Spleen (tissue), 11 donors: Measurements from ENCODE around the gene SNX9. TPM values are rescaled to one million over a fixed set of nuclear protein-coding genes. Genes with fewer than 3 reads are reported as not detected.

ENCODE experiments used
- DNase-seq: peaks from one replicate; pipeline ENCODE4 v3.0.0-alpha.2; 2020
- H3K27ac ChIP-seq, 8 donors: fragments of 200-600 bp; sonication (generic) in 7 of 8; 1 replicate in 4 of 8; 2 replicates in 4 of 8; pipeline versions ENCODE4 v1.5.0 to v1.8.0; 2016 to 2021; ENCODE audit warnings: inconsistent platforms in 4 of 8, mild to moderate bottlenecking in 4 of 8, moderate library complexity in 1 of 8
- H3K27me3 ChIP-seq, 7 donors: fragments of 200-600 bp; sonication (generic) in 6 of 7; replicated peaks in 1 of 7; 1 replicate in 4 of 7; 2 replicates in 3 of 7; pipeline versions ENCODE4 v1.5.0 to v1.8.0; 2016 to 2021; ENCODE audit warnings: inconsistent platforms in 3 of 7, mild to moderate bottlenecking in 1 of 7
- H3K36me3 ChIP-seq, 6 donors: fragments of 200-600 bp; sonication (generic) in 5 of 6; 1 replicate in 4 of 6; 2 replicates in 2 of 6; pipeline versions ENCODE4 v1.5.0 to v1.8.0; 2016 to 2021; ENCODE audit warnings: inconsistent platforms in 2 of 6
- H3K4me1 ChIP-seq, 6 donors: fragments of 200-600 bp; sonication (generic) in 5 of 6; 1 replicate in 3 of 6; 2 replicates in 3 of 6; pipeline versions ENCODE4 v1.5.0 to v1.8.0; 2016 to 2021; ENCODE audit warnings: inconsistent platforms in 3 of 6
- H3K4me3 ChIP-seq, 8 donors: fragments of 200-600 bp; sonication (generic) in 7 of 8; 1 replicate in 4 of 8; 2 replicates in 4 of 8; pipeline versions ENCODE4 v1.5.0 to v1.8.0; 2016 to 2021; ENCODE audit warnings: inconsistent platforms in 4 of 8, mild to moderate bottlenecking in 4 of 8, moderate library complexity in 2 of 8
- H3K9me3 ChIP-seq, 8 donors: fragments of 200-600 bp; sonication (generic) in 7 of 8; 1 replicate in 4 of 8; 2 replicates in 4 of 8; pipeline versions ENCODE4 v1.5.0 to v1.8.0; 2016 to 2021; ENCODE audit warnings: inconsistent platforms in 4 of 8
- CTCF ChIP-seq, 11 experiments: fragments of 200-600 bp in 7 of 11; fragments of 450-650 bp in 4 of 11; sonication (generic) in 4 of 11; IDR thresholded peaks in 8 of 11; conservative IDR thresholded peaks in 3 of 11; 1 replicate in 7 of 11; 2 replicates in 4 of 11; pipeline versions ENCODE4 v1.4.0 to v1.8.0; 2016 to 2021; ENCODE audit warnings: antibody characterized with exemption in 11 of 11, inconsistent platforms in 4 of 11, mild to moderate bottlenecking in 1 of 11
- POLR2A ChIP-seq, 3 donors: fragments of 450-650 bp; IDR thresholded peaks; one replicate each; pipeline ENCODE4 v1.5.1; 2017; ENCODE audit warnings: antibody characterized with exemption in 3 of 3, mild to moderate bottlenecking in 1 of 3
- POLR2AphosphoS5 ChIP-seq, 3 donors: sonication (generic); formaldehyde crosslinking; IDR thresholded peaks; one replicate each; pipeline ENCODE4 v1.5.1; 2017; ENCODE audit warnings: antibody characterized with exemption in 3 of 3
- WGBS, 5 donors: extraction: QIAGEN DNeasy Blood & Tissue Kit in 3 of 5; methylation state at CpG; one replicate each; pipeline versions ENCODE4 v1.1.5 to v1.1.7; 2013 to 2018; 5-methylcytosine and 5-hydroxymethylcytosine counted together
- intact Hi-C: fragments of 100-400 bp; cut with DNase I; formaldehyde crosslinking; loops from one replicate; pipeline ENCODE4 v1.15.0; 2023; ENCODE audit warnings: low total_unique reads
- polyA plus RNA-seq, 3 donors: library from polyadenylated mRNA; stranded (reverse); fragments of 200-250 nt; gene quantifications; one replicate each; pipeline ENCODE4 v1.2.1, GENCODE V29; 2013
- total RNA-seq, 7 donors: library from RNA; depleted of rRNA in 3 of 7; stranded (reverse); fragments of >200 nt in 3 of 7; fragmentation: NEBNext Ultra II Directional in 4 of 7; extraction: Animal tissue kit (Norgen Biotek cat#: 25700) in 4 of 7; gene quantifications; one replicate each; pipeline versions ENCODE4 v1.1.0 to v1.2.1, GENCODE V29; 2016 to 2021
- donor health status: healthy with polysubstance abuse.
- donor health status: DM: no; HTN: no; CAD: no; lungs with moderate emphysema.
- donor health status: DM: no; HTN: no; CAD: no.
- donor health status: Bipolar disorder and iron deficiency.
- donor health status: healthy.
- donor health status: DM: no; HTN: no; CAD: no.
- donor health status: DM: yes; HTN: yes; CAD: no.

SNX9 gene
- total and polyA plus RNA-seq, 10 donors = 18.9 to 42.5 (median 31.8) TPM

GRCh38 chr6:157953580-157954091 lies 130.6 kb downstream of the SNX9 start:
- Histone ChIP-seq H3K27ac (no peak overlapping the region), H3K36me3 (no peaks in the 10 kb centered on the region), H3K27me3 (no peaks in the 10 kb centered on the region), H3K9me3 (peaks cover 0 to 34% (median 26%) of the 10 kb centered on the region in 8 donors), H3K4me1 (no peaks in the 10 kb centered on the region), H3K4me3 (peak overlapping the region in 1 of 8 donors; percentile 20)
- DNase-seq = no peak
- TF ChIP-seq POLR2A (IDR thresholded peaks at IDR 0.05) (no peak), POLR2AphosphoS5 (IDR thresholded peaks at IDR 0.05) (no peak), CTCF (IDR thresholded peaks at IDR 0.05 in 8 of 11, conservative IDR thresholded peaks at IDR 0.05 in 3 of 11) (no peak)
- WGBS, 5 donors = 62 to 79% (median 68%) methylated on average over 7 of the region's 7 CpGs
- intact Hi-C loops = no loop called here

- Histone ChIP-seq H3K27me3 (no peaks in the 10 kb centered on the region), H3K36me3 (no peaks in the 10 kb centered on the region), H3K27ac (no peak overlapping the region), H3K4me1 (no peaks in the 10 kb centered on the region), H3K9me3 (peaks cover 0 to 37% (median 28%) of the 10 kb centered on the region in 8 donors), H3K4me3 (peak overlapping the region in 1 of 8 donors; percentile 20)
- intact Hi-C loops = no loop called here
- TF ChIP-seq POLR2AphosphoS5 (IDR thresholded peaks at IDR 0.05) (no peak), POLR2A (IDR thresholded peaks at IDR 0.05) (no peak), CTCF (IDR thresholded peaks at IDR 0.05 in 8 of 11, conservative IDR thresholded peaks at IDR 0.05 in 3 of 11) (no peak)
- WGBS, 5 donors = 62 to 83% (median 70%) methylated on average over 31 to 34 of the region's 34 CpGs
- DNase-seq = no peak
Measured at GRCh38 chr6:157954150-157955117, 131.4 kb downstream of the SNX9 start.

- no peak for DNase-seq
- Histone ChIP-seq H3K4me1 (no peaks in the 10 kb centered on the region), H3K27me3 (no peaks in the 10 kb centered on the region), H3K27ac (no peak overlapping the region), H3K4me3 (no peak overlapping the region), H3K9me3 (peaks cover 0 to 35% (median 30%) of the 10 kb centered on the region in 8 donors), H3K36me3 (no peaks in the 10 kb centered on the region)
- TF ChIP-seq CTCF (IDR thresholded peaks at IDR 0.05 in 8 of 11, conservative IDR thresholded peaks at IDR 0.05 in 3 of 11) (no peak), POLR2A (IDR thresholded peaks at IDR 0.05) (no peak), POLR2AphosphoS5 (IDR thresholded peaks at IDR 0.05) (no peak)
- 93 to 98% (median 96%) methylated on average over 6 of the region's 6 CpGs for WGBS, 5 donors
- intact Hi-C loops = no loop called here
Measured at GRCh38 chr6:157955675-157956074, 132.6 kb downstream of the SNX9 start.

- no peak for DNase-seq
- Histone ChIP-seq H3K4me1 (no peaks in the 10 kb centered on the region), H3K27me3 (no peaks in the 10 kb centered on the region), H3K27ac (no peak overlapping the region), H3K9me3 (peaks cover 0 to 35% (median 30%) of the 10 kb centered on the region in 8 donors), H3K36me3 (no peaks in the 10 kb centered on the region), H3K4me3 (no peak overlapping the region)
- intact Hi-C loops = no loop called here
- TF ChIP-seq POLR2AphosphoS5 (IDR thresholded peaks at IDR 0.05) = no peak
- no peak for TF ChIP-seq CTCF (IDR thresholded peaks at IDR 0.05 in 8 of 11, conservative IDR thresholded peaks at IDR 0.05 in 3 of 11)
- no peak for TF ChIP-seq POLR2A (IDR thresholded peaks at IDR 0.05)
- WGBS, 5 donors = 73 to 96% (median 95%) methylated on average over 12 of the region's 12 CpGs
Measured at GRCh38 chr6:157956171-157956730, 133.2 kb downstream of the SNX9 start.
